ENCODE data around the gene BAG2. TPM values are rescaled to one million over a fixed set of nuclear protein-coding genes. Genes with fewer than 3 reads are reported as not detected.
A peak's percentile ranks its signal among the peaks of the same experiment; 100 is the strongest.

The BAG2 gene
- 10 to 100 TPM in 9 of 12 donors, 1 to 10 TPM in 2, not detected in 1; 6.9 to 13.8 (median 11.4) TPM for polyA plus RNA-seq (ENCODE audit: insufficient read length in 12 of 12)
- long read RNA-seq, donor 1, full-length matches to known transcripts = 14 of 49 reads
- long read RNA-seq, donor 1, partial matches to known transcripts = 25 of 49 reads
- long read RNA-seq, donor 1, other reads (novel, unspliced or antisense) = 10 of 49 reads
- long read RNA-seq, donor 2, full-length matches to known transcripts = 31 of 31 reads
- long read RNA-seq, donor 2, partial matches to known transcripts = 0 of 31 reads
- long read RNA-seq, donor 2, other reads (novel, unspliced or antisense) = 0 of 31 reads
- long read RNA-seq, donor 3, full-length matches to known transcripts = 10 of 10 reads
- long read RNA-seq, donor 3, partial matches to known transcripts = 0 of 10 reads
- long read RNA-seq, donor 3, other reads (novel, unspliced or antisense) = 0 of 10 reads
- long read RNA-seq, donor 4, full-length matches to known transcripts = 10 of 10 reads
- long read RNA-seq, donor 4, partial matches to known transcripts = 0 of 10 reads
- long read RNA-seq, donor 4, other reads (novel, unspliced or antisense) = 0 of 10 reads
- long read RNA-seq, donor 5, full-length matches to known transcripts = 47 of 47 reads
- long read RNA-seq, donor 5, partial matches to known transcripts = 0 of 47 reads
- long read RNA-seq, donor 5, other reads (novel, unspliced or antisense) = 0 of 47 reads
- long read RNA-seq, donor 6, full-length matches to known transcripts = 19 of 19 reads
- long read RNA-seq, donor 6, partial matches to known transcripts = 0 of 19 reads
- long read RNA-seq, donor 6, other reads (novel, unspliced or antisense) = 0 of 19 reads
- long read RNA-seq, donor 7, full-length matches to known transcripts = 7 of 7 reads
- long read RNA-seq, donor 7, partial matches to known transcripts = 0 of 7 reads
- long read RNA-seq, donor 7, other reads (novel, unspliced or antisense) = 0 of 7 reads
- long read RNA-seq, donor 8, full-length matches to known transcripts = 33 of 40 reads
- long read RNA-seq, donor 8, partial matches to known transcripts = 7 of 40 reads
- long read RNA-seq, donor 8, other reads (novel, unspliced or antisense) = 0 of 40 reads
- long read RNA-seq, donor 9, full-length matches to known transcripts = 11 of 21 reads
- long read RNA-seq, donor 9, partial matches to known transcripts = 5 of 21 reads
- long read RNA-seq, donor 9, other reads (novel, unspliced or antisense) = 5 of 21 reads
- long read RNA-seq, donor 10, full-length matches to known transcripts = 20 of 20 reads
- long read RNA-seq, donor 10, partial matches to known transcripts = 0 of 20 reads
- long read RNA-seq, donor 10, other reads (novel, unspliced or antisense) = 0 of 20 reads
- long read RNA-seq, donor 11, full-length matches to known transcripts = 24 of 24 reads
- long read RNA-seq, donor 11, partial matches to known transcripts = 0 of 24 reads
- long read RNA-seq, donor 11, other reads (novel, unspliced or antisense) = 0 of 24 reads

DNA sequence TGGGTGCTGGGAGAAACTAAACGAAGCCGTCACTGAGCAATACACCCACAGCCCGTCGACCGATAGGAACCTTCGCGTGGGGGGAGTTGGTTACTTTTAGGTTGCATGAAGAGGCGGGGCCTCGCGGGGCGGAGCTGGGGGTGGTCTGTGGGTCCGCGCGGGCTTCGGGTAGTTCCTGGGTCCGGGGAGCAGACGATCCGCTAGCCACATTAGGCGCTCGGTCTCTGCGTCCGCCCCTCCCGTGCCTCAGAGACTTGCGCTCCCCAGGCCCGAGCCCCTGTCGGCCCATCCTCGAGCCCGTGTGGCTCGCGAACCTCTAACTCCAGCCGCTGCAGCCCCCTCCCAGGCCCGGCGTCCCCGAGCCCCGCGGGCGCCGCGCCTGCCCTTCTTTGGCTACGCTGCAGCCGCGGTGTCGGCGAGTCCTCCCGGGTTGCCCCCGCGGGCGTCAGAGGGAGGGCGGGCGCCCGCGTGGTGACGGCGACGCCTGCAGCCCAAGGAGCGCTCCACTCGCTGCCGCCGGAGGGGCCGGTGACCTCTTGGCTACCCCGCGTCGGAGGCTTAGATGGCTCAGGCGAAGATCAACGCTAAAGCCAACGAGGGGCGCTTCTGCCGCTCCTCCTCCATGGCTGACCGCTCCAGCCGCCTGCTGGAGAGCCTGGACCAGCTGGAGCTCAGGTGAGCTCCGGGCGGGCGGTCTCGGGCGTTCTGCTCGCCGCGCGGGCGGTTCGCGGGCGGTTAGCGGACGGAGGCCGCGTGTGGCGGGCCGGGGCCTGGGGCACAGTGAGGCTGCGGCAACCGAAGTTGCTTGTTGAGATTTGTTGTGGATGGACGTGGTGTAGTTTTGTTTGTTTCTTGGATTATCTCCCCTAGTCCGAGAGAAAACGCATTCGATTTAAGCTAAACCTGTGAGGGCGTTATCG, at the start of gene BAG2:
BAG2 (plus strand) TSS at position 191 of the 920 bp plus-strand sequence; CDS start at position 563, 372 bp downstream.
- DNase-seq = peak; percentile 85

- no peak for DNase-seq
Observed at GRCh38 chr6:57123111-57123510, 49.0 kb upstream of the BAG2 start.

GRCh38 chr6:57127763-57128162, 44.4 kb upstream of the BAG2 start:
- no peak for DNase-seq

- peak; percentile 18 for DNase-seq
Observed at GRCh38 chr6:57130661-57131177, 41.4 kb upstream of the BAG2 start.

DNA sequence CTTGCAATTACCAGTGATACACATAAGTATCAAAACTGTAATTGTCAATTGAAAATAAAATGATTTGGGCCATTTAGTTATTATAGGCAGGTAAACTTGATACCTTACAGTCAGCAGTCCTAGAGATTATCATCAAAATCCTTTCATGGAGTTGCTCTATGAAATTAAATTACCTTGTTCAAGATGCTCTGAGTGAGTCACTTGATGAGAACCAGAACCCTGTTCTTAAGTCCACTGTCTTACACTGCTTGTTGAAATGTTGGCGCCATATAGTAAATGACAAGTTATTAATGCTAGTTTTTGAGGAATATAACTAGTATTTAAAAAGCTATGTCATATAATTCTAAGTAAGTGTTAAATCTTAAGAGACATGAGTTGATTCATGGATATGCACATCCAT, 37.2 kb upstream of the BAG2 start:
- DNase-seq = no peak

DNA sequence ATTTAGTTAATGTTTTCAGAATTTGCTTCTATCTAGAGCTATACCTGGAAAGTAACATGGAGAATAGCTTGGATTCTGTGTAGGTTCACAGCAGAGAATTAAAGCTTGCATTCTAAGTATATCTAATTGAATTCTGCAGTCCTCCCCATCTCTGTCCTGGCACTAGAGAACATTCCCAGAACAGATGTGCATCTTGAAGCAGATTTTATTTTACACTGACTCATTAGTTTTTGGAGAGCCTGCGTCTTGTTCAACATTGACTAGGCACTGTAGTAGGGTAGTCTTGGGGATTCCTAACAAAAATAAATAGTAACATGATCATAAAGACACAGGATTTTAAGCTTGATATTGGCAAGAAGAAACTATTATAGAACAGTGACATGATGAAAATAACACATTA, 36.2 kb upstream of the BAG2 start:
- no peak for DNase-seq

DNA sequence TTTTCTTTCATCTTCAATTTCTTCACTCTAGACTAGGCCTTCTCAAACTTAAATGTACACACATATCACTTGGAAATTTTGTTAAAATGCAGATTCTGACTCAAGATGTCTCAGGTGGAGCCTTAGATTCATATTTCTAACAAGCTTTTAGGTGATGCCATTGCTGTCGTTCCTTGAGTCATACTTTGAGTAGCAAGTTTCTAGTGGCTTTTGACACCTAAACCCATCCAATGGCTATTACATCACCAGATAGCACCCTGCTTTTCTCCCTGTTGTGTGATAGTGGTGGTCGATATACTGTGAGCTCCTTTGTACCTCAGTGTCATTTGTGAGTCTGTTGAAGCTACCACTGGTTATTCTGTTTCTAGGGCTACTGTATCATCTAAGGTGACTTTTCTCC, 34.8 kb upstream of the BAG2 start:
- no peak for DNase-seq

DNA sequence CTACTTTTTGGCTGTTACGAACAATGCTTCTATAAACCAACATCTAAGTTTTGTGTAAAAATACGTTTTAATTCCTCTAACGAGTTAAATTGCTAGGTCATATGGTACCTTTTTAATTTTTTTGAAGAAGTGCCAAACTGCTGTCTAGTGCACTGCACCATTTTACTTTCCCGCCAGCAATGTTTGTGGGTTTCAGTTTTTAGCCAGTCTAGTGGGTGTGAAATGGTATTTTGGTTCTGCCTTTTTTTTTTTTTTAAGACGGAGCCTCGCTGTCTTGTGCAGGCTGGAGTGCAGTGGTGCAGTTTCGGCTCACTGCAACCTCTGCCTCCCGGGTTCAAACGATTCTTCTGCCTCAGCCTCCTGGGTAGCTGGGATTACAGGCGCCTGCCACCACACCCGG, 34.1 kb upstream of the BAG2 start:
- DNase-seq = no peak

DNA sequence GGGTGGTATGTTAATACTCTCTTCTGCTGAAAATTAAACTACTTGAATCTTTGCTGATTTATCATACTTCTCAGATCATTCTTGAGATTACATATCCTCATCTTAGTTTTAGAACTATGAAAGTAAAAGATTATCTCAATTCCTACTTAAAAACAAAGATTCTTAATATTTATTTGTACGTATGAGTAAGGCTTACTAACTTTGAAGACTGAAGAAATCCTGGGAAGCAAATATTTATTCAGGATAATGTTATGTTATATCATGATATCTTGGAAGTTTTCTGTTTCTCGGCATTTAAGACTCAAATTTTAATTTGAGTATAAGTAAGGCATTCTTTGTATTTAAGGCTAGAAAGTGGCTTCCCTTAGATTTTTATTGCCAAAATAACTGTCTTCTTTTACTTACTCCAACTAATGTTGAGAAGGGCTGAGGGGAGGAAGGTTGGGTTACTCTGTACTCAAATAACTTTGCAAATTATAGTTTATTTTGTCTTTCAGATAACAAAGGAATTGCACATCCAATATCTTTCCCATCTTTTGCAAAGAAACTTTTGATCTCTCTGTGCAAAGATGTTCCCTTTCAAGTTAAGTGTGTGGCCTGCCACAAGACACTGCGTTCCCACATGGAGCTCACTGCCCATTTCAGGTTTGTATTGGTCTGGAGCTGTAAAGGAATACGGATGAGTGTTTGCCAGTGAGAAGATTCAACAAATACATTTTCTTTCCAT, 30.5 kb upstream of the BAG2 start:
- DNase-seq = no peak

DNA sequence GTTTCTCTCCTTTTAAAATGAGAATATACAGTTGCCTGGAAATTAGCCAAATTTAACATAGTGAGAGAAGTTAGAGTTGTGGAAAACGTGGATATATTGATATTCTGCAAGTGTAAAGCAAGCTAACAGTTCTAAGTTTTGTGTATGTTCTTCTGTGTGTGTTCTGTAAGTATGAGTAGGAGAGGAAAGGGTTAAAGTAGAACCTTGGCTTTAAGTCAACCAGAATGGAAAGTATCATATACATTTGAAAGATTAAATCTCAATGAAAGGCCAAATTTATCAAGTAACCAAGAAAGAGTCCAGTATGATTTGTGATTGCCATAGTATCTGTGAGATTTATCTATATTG, 30.0 kb upstream of the BAG2 start:
- no peak for DNase-seq

GRCh38 chr6:57143690-57144089, 28.4 kb upstream of the BAG2 start:
- no peak for DNase-seq

DNA sequence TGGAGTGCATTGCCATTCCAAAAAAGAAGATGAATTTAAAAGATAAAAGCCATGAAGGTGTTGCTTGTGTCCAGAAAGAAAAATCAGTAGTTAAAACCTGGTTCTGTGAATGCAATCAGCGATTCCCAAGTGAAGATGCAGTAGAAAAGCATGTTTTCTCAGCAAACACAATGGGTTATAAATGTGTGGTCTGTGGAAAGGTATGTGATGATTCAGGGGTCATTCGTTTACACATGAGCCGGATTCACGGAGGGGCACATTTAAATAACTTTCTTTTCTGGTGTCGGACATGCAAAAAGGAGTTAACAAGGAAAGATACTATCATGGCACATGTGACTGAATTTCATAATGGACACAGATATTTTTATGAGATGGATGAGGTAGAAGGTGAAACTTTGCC, 24.7 kb upstream of the BAG2 start:
- DNase-seq = no peak

DNA sequence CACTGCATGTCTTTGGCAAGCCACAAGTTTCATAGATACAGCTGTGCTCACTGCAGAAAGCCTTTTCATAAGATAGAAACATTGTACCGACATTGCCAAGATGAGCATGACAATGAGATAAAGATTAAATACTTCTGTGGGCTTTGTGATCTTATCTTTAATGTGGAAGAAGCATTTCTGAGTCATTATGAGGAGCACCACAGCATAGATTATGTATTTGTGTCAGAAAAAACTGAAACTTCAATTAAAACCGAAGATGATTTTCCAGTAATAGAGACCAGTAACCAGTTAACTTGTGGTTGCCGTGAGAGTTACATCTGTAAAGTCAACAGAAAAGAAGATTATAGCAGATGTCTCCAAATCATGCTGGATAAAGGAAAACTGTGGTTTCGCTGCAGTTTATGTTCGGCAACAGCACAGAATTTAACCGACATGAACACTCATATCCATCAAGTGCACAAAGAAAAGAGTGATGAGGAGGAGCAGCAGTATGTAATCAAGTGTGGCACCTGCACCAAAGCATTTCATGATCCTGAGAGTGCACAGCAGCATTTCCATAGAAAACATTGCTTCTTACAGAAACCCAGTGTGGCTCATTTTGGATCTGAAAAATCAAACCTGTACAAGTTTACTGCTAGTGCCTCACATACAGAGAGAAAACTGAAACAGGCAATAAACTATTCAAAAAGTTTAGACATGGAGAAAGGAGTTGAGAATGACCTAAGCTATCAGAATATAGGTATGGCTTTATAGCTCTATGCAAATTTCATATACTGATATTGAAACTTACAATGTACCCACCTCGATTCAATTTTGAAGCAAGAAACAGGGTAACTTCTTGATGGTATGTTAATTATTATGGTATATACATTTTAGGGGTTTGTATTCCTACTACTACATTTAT, 23.9 kb upstream of the BAG2 start:
- no peak for DNase-seq

GRCh38 chr6:57158658-57159057, 13.5 kb upstream of the BAG2 start:
- DNase-seq = no peak

- DNase-seq = no peak
Observed at GRCh38 chr6:57159127-57159526, 13.0 kb upstream of the BAG2 start.

DNA sequence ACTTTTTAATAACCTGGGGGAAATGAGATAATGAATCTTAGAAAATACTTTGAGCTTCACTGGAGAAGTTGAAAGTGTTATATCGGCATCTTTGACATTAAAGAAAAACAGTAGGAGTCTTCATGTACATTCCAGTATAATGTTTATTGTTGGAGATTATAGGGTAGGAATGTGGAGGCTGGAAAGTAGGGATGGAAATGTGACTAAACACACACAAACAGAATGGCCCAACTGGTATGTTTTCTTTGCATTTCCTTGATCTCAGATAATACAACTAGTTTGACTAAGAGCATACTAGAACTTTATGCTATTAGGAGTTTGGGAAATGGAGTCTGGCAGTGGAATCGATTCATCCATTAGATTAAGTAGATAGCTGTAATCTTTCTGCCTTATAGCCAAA, 10.1 kb upstream of the BAG2 start:
- DNase-seq = no peak

GRCh38 chr6:57162516-57162915, 9.6 kb upstream of the BAG2 start:
- DNase-seq = no peak

DNA sequence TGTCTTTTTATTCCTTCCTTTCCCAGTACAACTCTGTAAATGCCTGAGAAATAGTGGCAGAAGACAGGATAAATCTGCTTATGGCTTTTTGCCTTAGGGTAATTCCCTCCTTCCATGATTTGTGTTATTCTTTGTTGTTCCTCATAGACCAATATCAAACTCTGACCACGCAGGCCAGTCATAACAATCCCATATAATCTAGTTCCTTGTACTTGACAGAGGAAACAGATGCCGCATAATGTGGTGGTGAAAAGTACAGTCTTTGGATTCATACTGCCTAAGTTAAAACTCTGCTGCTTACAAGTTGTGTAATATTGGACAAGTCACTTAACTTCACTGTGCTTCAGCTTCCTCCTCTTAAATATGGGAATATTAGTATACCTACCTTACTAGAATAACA, 8.2 kb upstream of the BAG2 start:
- DNase-seq = no peak

- no peak for DNase-seq
Observed at GRCh38 chr6:57165080-57165479, 7.0 kb upstream of the BAG2 start.
